GM21825 (cell line): ENCODE measurements around the gene MEGF11.
"Not testable (repeated sequence)": the region's sequence is repeated elsewhere in the genome, so short reads cannot be mapped to it uniquely, and the experiment has no call there.

ENCODE experiments used
- ATAC-seq: cut with Tn5 transposase; IDR thresholded peaks from one replicate; pipeline ENCODE4 v1.9.1; 2021; ENCODE audit warnings: mild to moderate bottlenecking, moderate library complexity; ENCODE audit not compliant: unreplicated experiment

MEGF11 gene

GRCh38 chr15:66014635-66015182 lies 238.8 kb downstream of the MEGF11 start:
- no peak for ATAC-seq

- ATAC-seq = no peak
Measured at GRCh38 chr15:66014022-66014421, 239.5 kb downstream of the MEGF11 start.

- no peak for ATAC-seq
Measured at GRCh38 chr15:66008940-66009562, 244.5 kb downstream of the MEGF11 start.

- no peak for ATAC-seq
Measured at GRCh38 chr15:66007663-66008262, 245.8 kb downstream of the MEGF11 start.

GRCh38 chr15:66006986-66007385 lies 246.6 kb downstream of the MEGF11 start:
- no peak for ATAC-seq

- ATAC-seq = no peak
Measured at GRCh38 chr15:66004618-66005262, 248.8 kb downstream of the MEGF11 start.

GRCh38 chr15:66003129-66003528 lies 250.4 kb downstream of the MEGF11 start:
- not testable (repeated sequence) for ATAC-seq

- no peak for ATAC-seq
Measured at GRCh38 chr15:66001717-66002426, 251.7 kb downstream of the MEGF11 start.

GRCh38 chr15:66001042-66001441 lies 252.5 kb downstream of the MEGF11 start:
- ATAC-seq = no peak

GRCh38 chr15:65998486-65998885 lies 255.1 kb downstream of the MEGF11 start:
- ATAC-seq = no peak

GRCh38 chr15:65996901-65997300 lies 256.6 kb downstream of the MEGF11 start:
- no peak for ATAC-seq

- no peak for ATAC-seq
Measured at GRCh38 chr15:65994832-65995231, 258.7 kb downstream of the MEGF11 start.

GRCh38 chr15:65993762-65994161 lies 259.8 kb downstream of the MEGF11 start:
- ATAC-seq = no peak

- no peak for ATAC-seq
Measured at GRCh38 chr15:65993236-65993635, 260.3 kb downstream of the MEGF11 start.

GRCh38 chr15:65991721-65992483 lies 261.6 kb downstream of the MEGF11 start:
- ATAC-seq = no peak

- ATAC-seq = no peak
Measured at GRCh38 chr15:65990298-65990981, 263.1 kb downstream of the MEGF11 start.

GRCh38 chr15:65987100-65987499 lies 266.4 kb downstream of the MEGF11 start:
- ATAC-seq = no peak

GRCh38 chr15:65986416-65986815 lies 267.1 kb downstream of the MEGF11 start:
- no peak for ATAC-seq

- ATAC-seq = no peak
Measured at GRCh38 chr15:65985387-65985786, 268.2 kb downstream of the MEGF11 start.
